IMR-90 (cell line): ENCODE data around the gene ATP13A2. TPM values are rescaled to one million over a fixed set of nuclear protein-coding genes. Genes with fewer than 3 reads are reported as not detected.

Experiments used
- ATAC-seq: fragments of 200-7000 bp; cut with Tn5 transposase; 2 replicates; pipeline ENCODE4 v1.9.1; 2020; ENCODE audit warnings: low read depth, mild to moderate bottlenecking, moderate library complexity
- BruUV-seq: library from RNA; stranded (reverse); fragments of 400-500 nt; replicated peaks from 2 replicates; lab custom pipeline; 2021; lab: Mats Ljungman, UMichigan
- CTCF ChIA-PET: fragments of 300-600 bp; formaldehyde crosslinking; extraction: SDS; loops from one replicate; lab custom pipeline; 2021; ENCODE audit warnings: antibody characterized with exemption; lab: Yijun Ruan, JAX
- POLR2A ChIA-PET: fragments of 300-600 bp; sonication (Branson Sonifier 250); formaldehyde crosslinking; loops from one replicate; lab custom pipeline; 2022; ENCODE audit warnings: antibody characterized with exemption; ENCODE audit not compliant: unreplicated experiment; lab: Charles Lee
- DNase-seq: peaks from one replicate; pipeline ENCODE4 v3.0.0; 2013
- H2AFZ ChIP-seq: replicated peaks from 2 replicates; pipeline ENCODE3; 2013; ENCODE audit warnings: low read length, mild to moderate bottlenecking; ENCODE audit not compliant: poor library complexity
- H2AK5ac ChIP-seq: 2 replicates; pipeline ENCODE4 v1.6.1; 2013; ENCODE audit warnings: low read depth, low read length, inconsistent platforms
- H2AK9ac ChIP-seq: replicated peaks from 2 replicates; pipeline ENCODE3; 2013; ENCODE audit warnings: mild to moderate bottlenecking, low read depth, low read length, moderate library complexity; ENCODE audit not compliant: poor library complexity
- H2BK120ac ChIP-seq: 2 replicates; pipeline ENCODE4 v1.6.1; 2013; ENCODE audit warnings: low read depth, low read length, inconsistent platforms
- H2BK15ac ChIP-seq: 3 replicates; pipeline ENCODE4 v1.6.1; 2013; ENCODE audit warnings: low read depth, low read length, inconsistent platforms
- H2BK20ac ChIP-seq: 2 replicates; pipeline ENCODE4 v1.6.1; 2013; ENCODE audit warnings: low read depth, mild to moderate bottlenecking, inconsistent platforms, low read length, moderate library complexity
- H2BK5ac ChIP-seq: 2 replicates; pipeline ENCODE4 v1.6.1; 2013; ENCODE audit warnings: mild to moderate bottlenecking, low read depth, low read length, inconsistent platforms; ENCODE audit not compliant: poor library complexity, severe bottlenecking
- H3K14ac ChIP-seq: replicated peaks from 2 replicates; pipeline ENCODE4 v1.6.1; 2013; ENCODE audit warnings: low read depth, low read length, inconsistent platforms
- H3K18ac ChIP-seq: 2 replicates; pipeline ENCODE4 v1.6.1; 2013; ENCODE audit warnings: low read depth, low read length, control low read depth
- H3K23ac ChIP-seq: 2 replicates; pipeline ENCODE4 v1.6.1; 2013; ENCODE audit warnings: low read depth, low read length, inconsistent platforms
- H3K27ac ChIP-seq: 2 replicates; pipeline ENCODE4 v1.5.1; 2013; ENCODE audit warnings: mild to moderate bottlenecking, control low read depth, low read length; ENCODE audit not compliant: insufficient read depth
- H3K27me3 ChIP-seq: 2 replicates; pipeline ENCODE4 v1.6.1; 2013; ENCODE audit warnings: low read length; ENCODE audit not compliant: control insufficient read depth, insufficient read depth
- H3K36me3 ChIP-seq: 2 replicates; pipeline ENCODE4 v1.6.1; 2013; ENCODE audit warnings: low read length, mixed read lengths; ENCODE audit not compliant: control insufficient read depth, insufficient read depth
- H3K4ac ChIP-seq: 2 replicates; pipeline ENCODE4 v1.6.1; 2013; ENCODE audit warnings: low read depth, low read length, inconsistent platforms
- H3K4me1 ChIP-seq: 2 replicates; pipeline ENCODE4 v1.6.1; 2013; ENCODE audit warnings: low read length, mixed read lengths; ENCODE audit not compliant: control insufficient read depth, insufficient read depth
- H3K4me2 ChIP-seq: 2 replicates; pipeline ENCODE4 v1.6.1; 2013; ENCODE audit warnings: low read depth, mild to moderate bottlenecking, control low read depth, low read length, moderate library complexity
- H3K4me3 ChIP-seq: 2 replicates; pipeline ENCODE4 v1.5.1; 2013; ENCODE audit warnings: low read depth, mild to moderate bottlenecking, control low read depth, low read length, moderate library complexity; ENCODE audit not compliant: insufficient read depth
- H3K56ac ChIP-seq: 2 replicates; pipeline ENCODE4 v1.6.1; 2013; ENCODE audit warnings: low read length, inconsistent platforms; ENCODE audit not compliant: insufficient read depth; ENCODE audit errors: extremely low read depth
- H3K79me1 ChIP-seq, 2 experiments: 2 replicates each; pipeline ENCODE4 v1.6.1; 2013; ENCODE audit warnings: low read length in 2 of 2, inconsistent platforms in 1 of 2, low read depth in 1 of 2
- H3K9ac ChIP-seq: 2 replicates; pipeline ENCODE4 v1.6.1; 2013; ENCODE audit warnings: low read depth, low read length, control low read depth
- H3K9me1 ChIP-seq: 2 replicates; pipeline ENCODE4 v1.6.1; 2013; ENCODE audit warnings: low read length, inconsistent platforms; ENCODE audit not compliant: insufficient read depth
- H3K9me3 ChIP-seq: 2 replicates; pipeline ENCODE4 v1.6.1; 2013; ENCODE audit warnings: low read length; ENCODE audit not compliant: control insufficient read depth, insufficient read depth
- H4K20me1 ChIP-seq: 2 replicates; pipeline ENCODE4 v1.6.1; 2013; ENCODE audit warnings: low read length, inconsistent platforms; ENCODE audit not compliant: insufficient read depth
- H4K5ac ChIP-seq: 2 replicates; pipeline ENCODE4 v1.6.1; 2013; ENCODE audit warnings: mild to moderate bottlenecking, low read depth, low read length, control low read depth
- H4K8ac ChIP-seq, 2 experiments: 2 replicates each; pipeline ENCODE4 v1.6.1; 2013; ENCODE audit warnings: low read depth in 2 of 2, low read length in 2 of 2, control low read depth in 1 of 2, inconsistent platforms in 1 of 2
- H4K91ac ChIP-seq: 2 replicates; pipeline ENCODE4 v1.6.1; 2013; ENCODE audit warnings: low read depth, low read length, inconsistent platforms; ENCODE audit not compliant: insufficient read depth
- BHLHE40 ChIP-seq: fragments of 150-350 bp; IDR thresholded peaks from 2 replicates; pipeline ENCODE4 v1.6.1; 2016; ENCODE audit warnings: mild to moderate bottlenecking, low read depth, low read length
- CTCF ChIP-seq: conservative IDR thresholded peaks from 2 replicates; pipeline ENCODE4 v1.5.1; 2012; ENCODE audit warnings: mild to moderate bottlenecking, low read depth, low read length, improper control_type of control experiment
- ELK1 ChIP-seq: fragments of 150-350 bp; IDR thresholded peaks from 2 replicates; pipeline ENCODE4 v1.6.1; 2016; ENCODE audit warnings: low read depth, mild to moderate bottlenecking, low read length, moderate library complexity, borderline replicate concordance
- FOS ChIP-seq: fragments of 150-350 bp; IDR thresholded peaks from 2 replicates; pipeline ENCODE4 v1.6.1; 2016; ENCODE audit warnings: low read depth, low read length
- NFE2L2 ChIP-seq: fragments of 150-350 bp; IDR thresholded peaks from 2 replicates; pipeline ENCODE4 v1.6.1; 2016; ENCODE audit warnings: low read depth, mild to moderate bottlenecking, low read length
- USF2 ChIP-seq: fragments of 150-350 bp; IDR thresholded peaks from 2 replicates; pipeline ENCODE4 v1.6.1; 2017; ENCODE audit warnings: mild to moderate bottlenecking, antibody characterized with exemption, low read length, low read depth
- WGBS, 2 experiments: methylation state at CpG; one replicate each; pipeline versions ENCODE4 v1.1.5 to v1.1.7; 2013; ENCODE audit warnings: missing lambda C conversion rate in 2 of 2; ENCODE audit not compliant: insufficient read length in 1 of 2; ENCODE audit errors: extremely low coverage in 2 of 2; 5-methylcytosine and 5-hydroxymethylcytosine counted together
- dilution Hi-C: fragments of 300-500 bp; cut with HindIII; formaldehyde crosslinking; loops from one replicate; pipeline ENCODE4 v1.14.3; 2018; ENCODE audit warnings: low sequenced_read_pairs; ENCODE audit not compliant: unreplicated experiment
- in situ Hi-C: fragments of 300-500 bp; cut with MboI; formaldehyde crosslinking; loops from 3 replicates; pipeline ENCODE4 v1.14.3; 2019; ENCODE audit warnings: low sequenced_read_pairs, inconsistent platforms, mixed read lengths
- intact Hi-C: fragments of 100-400 bp; cut with micrococcal nuclease; formaldehyde crosslinking; loops from 2 replicates; pipeline ENCODE4 v1.10.0; 2022
- polyA plus RNA-seq, 3 experiments: library from polyadenylated mRNA; depleted of rRNA; stranded (reverse); fragments of >200 nt; gene quantifications; 2 replicates each; pipeline ENCODE4 v1.2.3, GENCODE V29; 2012; ENCODE audit warnings: low replicate concordance in 1 of 3
- total RNA-seq: library from RNA; depleted of rRNA; stranded (reverse); fragments of >200 nt; gene quantifications from 2 replicates; pipeline ENCODE4 v1.2.3, GENCODE V29; 2012

Gene ATP13A2
- total and polyA plus RNA-seq, 2 of the 4 experiments (the other 2 are of a cell fraction) = 5.7 to 18.9 TPM

- H4K8ac ChIP-seq = no peak overlapping the region
- H2AFZ ChIP-seq = peak overlapping the region; percentile 51
- no TSS peak for BruUV-seq
- DNase-seq (no peak), ATAC-seq (no peak)
- TF ChIP-seq ELK1 = no peak
- TF ChIP-seq CTCF = no peak
- no peak for TF ChIP-seq FOS
- no peak for TF ChIP-seq NFE2L2
- no peak for TF ChIP-seq USF2
- TF ChIP-seq BHLHE40 = no peak
- H3K18ac ChIP-seq = no peak overlapping the region
- peaks cover 10% of the 10 kb centered on the region for H3K4me1 ChIP-seq
- H3K36me3 ChIP-seq = peaks cover 7% of the 10 kb centered on the region
- no peak overlapping the region for H2BK5ac ChIP-seq
- H2BK20ac ChIP-seq = no peak overlapping the region
- no peak overlapping the region for H4K5ac ChIP-seq
- in situ Hi-C loops = no loop called here
- CTCF ChIA-PET = interaction anchor here (1.3 kb wide), 1 partner anchor 9 kb away, joined by 3 read pairs; no protein-coding TSS in a partner anchor
- H3K79me1 ChIP-seq = peaks cover 7 to 14% of the 10 kb centered on the region in 2 experiments; a peak in 3 of 4 replicates
- peaks cover 13% of the 10 kb centered on the region; the same call in 1 of the 2 replicates for H4K20me1 ChIP-seq
- H3K27me3 ChIP-seq = no peaks in the 10 kb centered on the region
- intact Hi-C loops = loop anchor here (2.0 kb wide), 1 partner anchor 63 kb away; no protein-coding TSS in a partner anchor
- 56% methylated on average over 6 of the region's 13 CpGs; no CpG with 5 or more reads in 1 of the 2 experiments for WGBS, 2 experiments
- no peak overlapping the region for H3K4me2 ChIP-seq
- H2BK120ac ChIP-seq = no peak overlapping the region
- H3K9me1 ChIP-seq = peaks cover 3% of the 10 kb centered on the region; the same call in 1 of the 2 replicates
- H4K91ac ChIP-seq = no peak overlapping the region
- dilution Hi-C loops = no loop called here
- H2BK15ac ChIP-seq = no peak overlapping the region
- H3K27ac ChIP-seq = no peak overlapping the region
- no peak overlapping the region for H3K23ac ChIP-seq
- no peak overlapping the region for H3K56ac ChIP-seq
- no peaks in the 10 kb centered on the region for H3K9me3 ChIP-seq
- H3K4ac ChIP-seq = no peak overlapping the region
- POLR2A ChIA-PET = no interaction called here
- no peak overlapping the region for H3K14ac ChIP-seq
- peak overlapping the region; percentile 16 for H2AK9ac ChIP-seq
- no peak overlapping the region for H3K4me3 ChIP-seq
- H2AK5ac ChIP-seq = no peak overlapping the region
- no peak overlapping the region for H3K9ac ChIP-seq
These were observed 2.0 kb upstream of the ATP13A2 start for GRCh38 chr1:17013491-17014320.
